NT2/D1 (cell line): Measurements from ENCODE around the gene KLK13.

ENCODE experiments used
- DNase-seq: peaks from one replicate; pipeline ENCODE4 v3.0.0-alpha.2; 2011; ENCODE audit warnings: low read depth, low spot score
- H3K27me3 ChIP-seq: 2 replicates; pipeline ENCODE4 v1.6.0; 2011; ENCODE audit warnings: mild to moderate bottlenecking; ENCODE audit not compliant: insufficient read length, insufficient read depth
- H3K36me3 ChIP-seq: 2 replicates; pipeline ENCODE4 v1.6.1; 2011; ENCODE audit warnings: mild to moderate bottlenecking, low read length, mixed read lengths; ENCODE audit not compliant: insufficient read depth, insufficient read length
- H3K4me1 ChIP-seq: 2 replicates; pipeline ENCODE4 v1.5.1; 2011; ENCODE audit not compliant: insufficient read depth, insufficient read length
- H3K4me3 ChIP-seq: 2 replicates; pipeline ENCODE4 v1.5.1; 2011; ENCODE audit warnings: low read depth; ENCODE audit not compliant: insufficient read length
- H3K9ac ChIP-seq: 2 replicates; pipeline ENCODE4 v1.6.0; 2011; ENCODE audit warnings: low read depth; ENCODE audit not compliant: insufficient read length
- H3K9me3 ChIP-seq: 2 replicates; pipeline ENCODE4 v1.5.1; 2011; ENCODE audit warnings: mild to moderate bottlenecking, low read length; ENCODE audit not compliant: insufficient read depth
- SUZ12 ChIP-seq: IDR thresholded peaks from 2 replicates; pipeline ENCODE4 v1.6.1; 2011; ENCODE audit not compliant: insufficient read length, insufficient read depth; ENCODE audit errors: extremely low read depth
- YY1 ChIP-seq: IDR thresholded peaks from 2 replicates; pipeline ENCODE4 v1.6.1; 2011; ENCODE audit not compliant: insufficient read length, insufficient read depth
- ZNF274 ChIP-seq: IDR thresholded peaks from 2 replicates; pipeline ENCODE4 v1.6.1; 2011; ENCODE audit warnings: mild to moderate bottlenecking, low read depth, low read length

The KLK13 gene

GRCh38 chr19:51010066-51010795, 54.7 kb downstream of the KLK13 start:
- peaks cover 5% of the 10 kb centered on the region for H3K27me3 ChIP-seq

GRCh38 chr19:51009061-51009891, 55.6 kb downstream of the KLK13 start:
- H3K27me3 ChIP-seq, result peaks cover 5% of the 10 kb centered on the region
- H3K9me3 ChIP-seq, result no peaks in the 10 kb centered on the region
- DNase-seq, result no peak
- TF ChIP-seq YY1, result no peak
- TF ChIP-seq ZNF274, result no peak
- TF ChIP-seq SUZ12, result no peak
- no peaks in the 10 kb centered on the region for H3K36me3 ChIP-seq
- no peaks in the 10 kb centered on the region for H3K4me1 ChIP-seq
- no peak overlapping the region for H3K9ac ChIP-seq
- no peak overlapping the region for H3K4me3 ChIP-seq

More at GRCh38 chr19:51010066-51010795, 54.7 kb downstream of the KLK13 start:
- Histone ChIP-seq H3K36me3 (no peaks in the 10 kb centered on the region), H3K4me1 (no peaks in the 10 kb centered on the region), H3K9me3 (no peaks in the 10 kb centered on the region), H3K9ac (no peak overlapping the region), H3K4me3 (no peak overlapping the region)
- no peak for TF ChIP-seq ZNF274
- no peak for TF ChIP-seq SUZ12
- no peak for DNase-seq

- no peak for DNase-seq
- TF ChIP-seq SUZ12 (no peak), ZNF274 (no peak), YY1 (no peak)
Measured at GRCh38 chr19:51007488-51007887, 57.4 kb downstream of the KLK13 start.

GRCh38 chr19:51006406-51006805, 58.5 kb downstream of the KLK13 start:
- TF ChIP-seq ZNF274, result no peak
- TF ChIP-seq SUZ12, result no peak
- TF ChIP-seq YY1, result no peak
- H3K4me3 ChIP-seq, result no peak overlapping the region
- H3K4me1 ChIP-seq, result no peaks in the 10 kb centered on the region
- DNase-seq, result no peak
- H3K9me3 ChIP-seq, result no peaks in the 10 kb centered on the region
- H3K9ac ChIP-seq, result no peak overlapping the region
- no peaks in the 10 kb centered on the region for H3K36me3 ChIP-seq
- H3K27me3 ChIP-seq, result peaks cover 5% of the 10 kb centered on the region

More at GRCh38 chr19:51007488-51007887, 57.4 kb downstream of the KLK13 start:
- H3K27me3 ChIP-seq, result peaks cover 5% of the 10 kb centered on the region
- no peaks in the 10 kb centered on the region for H3K9me3 ChIP-seq
- no peak overlapping the region for H3K9ac ChIP-seq
- no peaks in the 10 kb centered on the region for H3K4me1 ChIP-seq
- no peaks in the 10 kb centered on the region for H3K36me3 ChIP-seq
- no peak overlapping the region for H3K4me3 ChIP-seq
